Vagina (tissue), 2 donors: Measurements from ENCODE around the gene ZBP1. TPM values are rescaled to one million over a fixed set of nuclear protein-coding genes. Genes with fewer than 3 reads are reported as not detected.

Experiments used
- DNase-seq, 2 donors: peaks; one replicate each; pipeline ENCODE4 v3.0.0-alpha.2; 2017; ENCODE audit errors: extremely low spot score in 2 of 2
- H3K27ac ChIP-seq: fragments of 200-600 bp; sonication (generic); one replicate; pipeline ENCODE4 v1.5.1; 2019
- H3K27me3 ChIP-seq: fragments of 200-600 bp; sonication (generic); one replicate; pipeline ENCODE4 v1.5.1; 2019
- H3K36me3 ChIP-seq, 2 donors: fragments of 200-600 bp; sonication (generic); one replicate each; pipeline ENCODE4 v1.5.1; 2017 to 2019
- H3K4me1 ChIP-seq: fragments of 200-600 bp; sonication (generic); one replicate; pipeline ENCODE4 v1.5.1; 2019
- H3K4me3 ChIP-seq, 2 donors: fragments of 200-600 bp; sonication (generic); 1 replicate in 1 of 2; 2 replicates in 1 of 2; pipeline ENCODE4 v1.5.1; 2016 to 2019
- H3K9me3 ChIP-seq: fragments of 200-600 bp; sonication (generic); one replicate; pipeline ENCODE4 v1.5.1; 2019
- CTCF ChIP-seq, 3 experiments: fragments of 450-650 bp in 2 of 3; fragments of 200-600 bp in 1 of 3; sonication (generic) in 1 of 3; IDR thresholded peaks; one replicate each; pipeline ENCODE4 v1.5.1; 2017 to 2019; ENCODE audit warnings: antibody characterized with exemption in 3 of 3, mild to moderate bottlenecking in 2 of 3, moderate library complexity in 2 of 3
- POLR2A ChIP-seq, 2 donors: fragments of 450-650 bp; IDR thresholded peaks; one replicate each; pipeline ENCODE4 v1.6.1; 2017; ENCODE audit warnings: antibody characterized with exemption in 2 of 2, mild to moderate bottlenecking in 2 of 2, moderate library complexity in 2 of 2
- POLR2AphosphoS5 ChIP-seq, 2 donors: sonication (generic); formaldehyde crosslinking; IDR thresholded peaks; one replicate each; pipeline ENCODE4 v1.9.0; 2017; ENCODE audit warnings: antibody characterized with exemption in 2 of 2, mild to moderate bottlenecking in 2 of 2, low read depth in 1 of 2; ENCODE audit not compliant: insufficient read depth in 1 of 2
- intact Hi-C: fragments of 100-400 bp; cut with DNase I; formaldehyde crosslinking; loops from one replicate; pipeline ENCODE4 v1.15.1; 2023
- total RNA-seq: library from RNA; depleted of rRNA; stranded (reverse); fragments of >200 nt; gene quantifications from one replicate; pipeline ENCODE4 v1.2.3, GENCODE V29; 2016

ZBP1 gene
- total RNA-seq, 1 donor from 2014 or later: 0.74 TPM

- Histone ChIP-seq H3K27me3 (no peaks in the 10 kb centered on the region), H3K27ac (no peak overlapping the region), H3K4me1 (peaks cover 9% of the 10 kb centered on the region), H3K9me3 (no peaks in the 10 kb centered on the region), H3K4me3 (no peak overlapping the region), H3K36me3 (peaks cover 0 to 19% of the 10 kb centered on the region in 2 donors)
- TF ChIP-seq CTCF (IDR thresholded peaks at IDR 0.05): no peak
- no peak for TF ChIP-seq POLR2A (IDR thresholded peaks at IDR 0.05)
- no peak for TF ChIP-seq POLR2AphosphoS5 (IDR thresholded peaks at IDR 0.05; ENCODE audit: insufficient read depth in 1 of 2, low read depth in 1 of 2)
- intact Hi-C loops: loop anchor here (5.0 kb wide), 1 partner anchor 524 kb away; no protein-coding TSS in a partner anchor
- peak in 1 of 2 donors; percentile 71 for DNase-seq
Measured at GRCh38 chr20:57652606-57653545, 32.6 kb upstream of the ZBP1 start.

- Histone ChIP-seq H3K4me3 (no peak overlapping the region), H3K27me3 (no peaks in the 10 kb centered on the region), H3K9me3 (no peaks in the 10 kb centered on the region), H3K4me1 (peaks cover under 1% of the 10 kb centered on the region), H3K27ac (no peak overlapping the region), H3K36me3 (peaks cover 0 to 19% of the 10 kb centered on the region in 2 donors)
- intact Hi-C loops: loop anchor here (5.0 kb wide), 1 partner anchor 525 kb away; no protein-coding TSS in a partner anchor
- peak in 1 of 2 donors; percentile 83 for DNase-seq
- no peak for TF ChIP-seq POLR2AphosphoS5 (IDR thresholded peaks at IDR 0.05; ENCODE audit: insufficient read depth in 1 of 2, low read depth in 1 of 2)
- no peak for TF ChIP-seq CTCF (IDR thresholded peaks at IDR 0.05)
- no peak for TF ChIP-seq POLR2A (IDR thresholded peaks at IDR 0.05)
Measured at GRCh38 chr20:57651881-57652605, 31.8 kb upstream of the ZBP1 start.

GRCh38 chr20:57650756-57651483, 30.7 kb upstream of the ZBP1 start:
- DNase-seq: peak in 1 of 2 donors; percentile 72
- H3K27me3 ChIP-seq: no peaks in the 10 kb centered on the region
- H3K4me1 ChIP-seq: no peaks in the 10 kb centered on the region
- H3K9me3 ChIP-seq: no peaks in the 10 kb centered on the region
- H3K4me3 ChIP-seq: no peak overlapping the region
- intact Hi-C loops: loop anchor here (5.0 kb wide), 1 partner anchor 526 kb away; no protein-coding TSS in a partner anchor
- H3K27ac ChIP-seq: no peak overlapping the region
- H3K36me3 ChIP-seq: peaks cover 0 to 19% of the 10 kb centered on the region in 2 donors
- TF ChIP-seq POLR2AphosphoS5 (IDR thresholded peaks at IDR 0.05; ENCODE audit: insufficient read depth in 1 of 2, low read depth in 1 of 2): no peak
- TF ChIP-seq POLR2A (IDR thresholded peaks at IDR 0.05): no peak
- TF ChIP-seq CTCF (IDR thresholded peaks at IDR 0.05): no peak

- H3K27me3 ChIP-seq: no peaks in the 10 kb centered on the region
- H3K4me1 ChIP-seq: no peaks in the 10 kb centered on the region
- no peak overlapping the region for H3K27ac ChIP-seq
- H3K36me3 ChIP-seq: peaks cover 0 to 19% of the 10 kb centered on the region in 2 donors
- peak in 1 of 2 donors; percentile 67 for DNase-seq
- no peak overlapping the region for H3K4me3 ChIP-seq
- no peak for TF ChIP-seq POLR2AphosphoS5 (IDR thresholded peaks at IDR 0.05; ENCODE audit: insufficient read depth in 1 of 2, low read depth in 1 of 2)
- no peak for TF ChIP-seq POLR2A (IDR thresholded peaks at IDR 0.05)
- no peak for TF ChIP-seq CTCF (IDR thresholded peaks at IDR 0.05)
- H3K9me3 ChIP-seq: no peaks in the 10 kb centered on the region
- intact Hi-C loops: loop anchor here (5.0 kb wide), 1 partner anchor 527 kb away; no protein-coding TSS in a partner anchor
Measured at GRCh38 chr20:57650266-57650665, 30.0 kb upstream of the ZBP1 start.
